HG03064 (cell line): ENCODE data around the gene STAM.

ENCODE experiments used
- ATAC-seq: cut with Tn5 transposase; IDR thresholded peaks from one replicate; pipeline ENCODE4 v1.9.1; 2021; ENCODE audit warnings: low read depth; ENCODE audit not compliant: unreplicated experiment

STAM gene

DNA sequence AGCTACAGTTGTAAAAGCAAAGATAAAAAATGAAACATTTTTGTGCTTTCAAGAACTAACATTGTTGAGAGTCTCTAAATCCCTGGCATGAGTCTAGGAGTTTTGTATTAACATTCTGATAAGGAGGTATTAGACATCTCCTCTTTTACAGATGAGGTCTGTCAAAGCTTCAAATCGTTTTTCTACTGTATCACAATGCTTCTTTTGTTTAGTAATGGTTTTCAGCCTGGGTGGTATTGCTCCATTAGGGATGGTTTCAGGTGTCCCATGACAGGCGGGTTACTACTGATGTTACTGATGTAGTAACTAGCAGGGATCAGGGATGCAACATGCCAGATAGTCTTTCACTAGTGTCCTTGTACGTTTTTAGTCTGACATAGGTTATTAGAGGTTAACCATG is 27.4 kb downstream of the STAM start:
- ATAC-seq = no peak

DNA sequence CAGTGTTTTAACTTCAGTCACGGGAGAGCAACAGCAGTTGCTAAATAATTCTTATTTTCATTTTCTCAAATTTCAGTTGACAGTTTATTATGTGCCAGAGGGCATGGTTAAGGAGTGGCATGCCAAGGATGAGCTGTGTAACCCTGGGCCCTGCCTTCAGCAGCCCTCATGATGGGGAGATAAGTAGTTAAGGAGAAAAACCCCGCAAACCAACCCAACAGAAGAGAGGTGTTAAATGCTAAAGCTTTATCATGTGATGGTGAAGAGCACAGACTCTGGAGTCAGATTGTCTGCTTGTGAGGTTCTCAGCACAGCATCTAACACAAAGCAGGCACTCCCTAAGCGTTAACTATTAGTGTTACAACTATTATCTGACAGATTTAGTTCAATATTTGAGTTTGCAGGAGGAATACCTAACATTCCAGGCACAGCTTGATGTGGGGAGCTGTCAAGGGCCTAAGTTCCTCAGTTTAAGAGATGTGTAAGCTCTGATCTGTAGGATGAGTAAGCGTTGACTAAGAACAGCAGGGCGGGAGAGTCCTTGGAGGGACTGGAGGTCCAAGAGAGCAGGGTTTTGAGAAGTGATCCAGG is 29.6 kb downstream of the STAM start:
- no peak for ATAC-seq

DNA sequence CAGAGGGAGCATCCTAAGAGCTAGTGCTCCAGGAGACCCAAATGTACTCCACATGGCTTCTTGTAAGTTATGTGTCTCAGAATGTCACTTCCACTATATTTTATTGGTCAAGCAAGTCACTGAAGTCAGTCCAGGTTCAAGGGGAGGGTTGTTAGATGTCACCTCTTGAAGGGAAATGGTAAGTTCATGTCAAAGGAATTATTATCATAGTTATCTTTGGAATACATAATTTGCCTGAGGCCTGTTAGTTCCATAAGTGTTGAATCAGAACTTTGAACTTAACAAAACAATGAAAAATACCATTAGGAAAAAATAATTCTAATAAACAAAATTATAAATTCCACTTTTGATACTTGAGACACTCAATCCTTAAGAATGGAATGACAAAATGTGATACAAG is 30.6 kb downstream of the STAM start:
- no peak for ATAC-seq

DNA sequence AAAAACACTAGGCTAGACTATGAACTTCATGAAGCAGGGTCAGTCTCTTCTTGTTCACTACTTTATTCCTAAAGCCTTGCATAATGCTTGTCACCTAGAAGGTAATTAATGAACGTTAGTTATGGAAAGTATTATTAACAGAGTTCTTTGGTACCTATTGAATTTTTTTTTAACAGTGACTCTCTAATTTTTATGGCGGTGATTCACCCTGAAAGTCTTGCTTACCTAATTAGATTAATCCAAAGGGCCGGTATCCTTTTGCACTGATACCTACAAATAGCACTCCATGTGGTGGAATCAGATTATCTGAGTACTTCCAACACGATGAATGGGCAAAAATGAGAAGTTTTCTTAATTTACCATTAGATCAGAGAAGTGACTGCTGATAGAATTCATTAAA is 31.7 kb downstream of the STAM start:
- no peak for ATAC-seq

GRCh38 chr10:17676919-17677318 is 33.0 kb downstream of the STAM start:
- ATAC-seq = no peak

- no peak for ATAC-seq
These were observed 38.4 kb downstream of the STAM start for GRCh38 chr10:17682236-17682946.

DNA sequence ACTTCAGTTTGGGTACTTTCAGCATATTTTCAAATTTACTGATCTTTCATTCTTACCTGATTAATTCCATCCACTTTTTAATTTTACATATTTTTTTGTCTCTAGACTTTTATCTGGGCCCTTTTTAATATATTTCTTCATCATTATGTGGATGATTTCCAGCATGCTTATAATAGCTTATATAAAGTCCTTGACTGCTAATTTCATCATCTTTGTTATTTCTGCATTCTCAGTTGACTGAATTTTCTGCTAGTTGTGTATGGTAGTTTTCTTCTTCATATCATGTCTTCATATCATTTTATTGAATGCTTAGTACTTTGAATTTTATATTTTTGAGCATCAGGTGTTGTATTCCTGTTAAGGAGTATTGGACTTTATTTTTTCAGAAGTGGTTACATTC is 39.6 kb downstream of the STAM start:
- no peak for ATAC-seq

DNA sequence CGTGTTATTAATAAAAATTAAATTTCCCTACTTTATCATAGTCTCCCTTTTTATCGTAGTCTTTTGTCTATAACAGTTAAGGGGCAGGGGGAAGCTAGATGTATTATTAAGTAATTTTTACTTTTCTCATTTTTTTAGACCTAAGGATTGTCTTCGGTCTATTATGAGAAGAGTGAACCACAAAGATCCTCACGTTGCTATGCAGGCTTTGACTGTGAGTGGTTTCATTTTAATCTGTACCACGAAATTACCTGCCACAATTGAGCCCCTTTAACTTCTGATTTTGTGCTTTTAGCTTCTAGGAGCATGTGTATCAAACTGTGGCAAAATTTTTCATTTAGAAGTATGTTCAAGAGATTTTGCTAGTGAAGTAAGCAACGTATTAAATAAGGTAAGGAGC is 40.6 kb downstream of the STAM start:
- ATAC-seq = peak; percentile 57

DNA sequence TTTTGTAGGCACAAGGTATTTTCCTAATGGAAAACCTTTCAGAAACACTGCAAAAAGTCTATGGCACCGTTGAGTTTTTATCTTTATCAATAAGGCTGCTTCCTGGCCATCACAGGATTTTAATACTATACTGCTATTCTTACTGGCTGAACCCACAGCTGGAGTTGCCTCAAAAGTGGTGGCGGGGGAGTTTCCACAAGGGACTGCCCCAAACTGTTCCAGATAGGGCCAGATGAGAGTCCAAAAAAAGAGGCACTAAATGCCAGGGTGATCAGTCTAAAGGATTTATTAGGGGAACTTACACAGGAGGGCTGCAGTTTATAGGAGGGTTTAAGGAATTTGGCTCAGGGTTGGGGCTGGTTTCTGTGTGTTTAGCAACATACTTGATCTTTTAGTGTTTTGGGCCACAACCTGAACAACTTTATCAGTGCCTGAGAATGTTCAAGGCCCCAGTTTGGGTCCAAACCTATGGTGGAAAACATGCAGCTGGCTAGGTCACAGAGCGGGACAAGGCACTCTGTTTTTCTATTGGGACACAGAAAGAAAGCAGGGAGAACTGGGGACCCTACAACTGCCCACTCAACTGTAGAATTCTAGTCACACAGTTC is 41.4 kb downstream of the STAM start:
- ATAC-seq = peak; percentile 58

DNA sequence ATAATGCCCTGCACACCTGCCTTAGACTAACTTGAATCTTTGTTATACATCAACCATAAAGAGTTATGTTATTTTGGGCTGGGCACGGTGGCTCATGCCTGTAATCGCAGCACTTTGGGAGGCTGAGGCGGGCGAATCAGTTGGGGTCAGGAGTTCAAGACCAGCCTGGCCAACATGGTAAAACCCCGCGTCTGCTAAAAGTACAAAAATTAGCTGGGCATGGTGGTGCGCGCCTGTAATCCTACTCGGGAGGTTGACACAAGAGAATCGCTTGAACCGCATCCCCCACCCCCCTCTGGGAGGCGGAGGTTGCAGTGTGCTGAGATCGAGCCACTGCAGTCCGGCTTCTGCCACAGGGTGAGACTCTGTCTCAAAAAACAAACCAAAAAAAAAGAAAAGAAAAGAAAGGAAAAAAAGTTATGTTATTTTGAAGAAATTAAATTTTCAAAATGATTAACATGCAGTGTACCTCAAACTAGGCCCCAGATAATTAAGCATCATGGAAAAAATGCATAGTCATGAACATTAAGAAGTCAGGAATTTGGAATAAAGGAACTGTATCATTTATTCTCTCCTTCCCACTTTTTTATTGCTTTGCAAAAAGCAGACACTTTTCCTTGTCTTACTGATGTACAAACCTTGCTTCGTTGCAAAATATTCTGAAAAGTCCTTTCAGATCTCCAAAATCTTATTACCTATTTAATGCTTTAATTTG is 43.3 kb downstream of the STAM start:
- ATAC-seq = no peak

DNA sequence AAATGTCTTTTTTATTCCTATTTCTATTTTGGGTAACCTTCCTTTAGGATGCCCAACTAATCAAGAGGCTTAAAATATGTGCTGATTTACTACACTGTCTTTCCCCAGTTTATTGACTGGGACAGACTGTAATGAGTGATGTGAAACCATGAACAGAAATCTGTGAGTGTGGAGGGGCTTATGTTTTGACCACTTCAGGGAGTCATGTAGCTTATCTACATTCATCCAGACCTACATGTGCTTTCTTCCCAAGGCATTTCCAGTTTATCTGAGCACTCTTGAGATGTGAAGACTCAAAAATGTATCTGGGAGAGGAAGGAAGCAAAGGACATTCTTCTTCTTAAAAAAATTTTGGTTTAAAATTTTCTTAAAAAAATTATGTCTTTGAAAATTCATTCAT is 45.2 kb downstream of the STAM start:
- no peak for ATAC-seq

DNA sequence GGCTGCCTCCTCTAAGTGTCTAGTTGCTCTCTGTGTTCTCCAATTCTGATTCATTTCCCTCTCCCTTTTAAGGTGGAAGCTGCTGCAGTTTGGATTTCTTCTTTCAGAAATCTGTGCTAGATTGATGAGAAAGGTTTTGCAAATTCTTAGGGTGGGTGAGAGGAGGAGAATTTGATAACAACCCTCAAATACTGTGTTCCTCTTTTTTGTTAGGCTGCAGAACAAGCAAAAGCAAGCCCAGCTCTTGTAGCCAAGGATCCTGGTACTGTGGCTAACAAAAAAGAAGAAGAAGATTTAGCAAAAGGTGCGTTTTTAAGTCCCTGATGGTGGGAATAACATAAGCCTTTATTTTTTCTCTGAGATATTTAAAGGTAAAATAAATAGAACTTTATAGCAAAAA is 49.1 kb downstream of the STAM start:
- no peak for ATAC-seq

GRCh38 chr10:17698696-17699095 is 54.7 kb downstream of the STAM start:
- no peak for ATAC-seq

- ATAC-seq = no peak
These were observed 57.4 kb downstream of the STAM start for GRCh38 chr10:17701301-17701700.

DNA sequence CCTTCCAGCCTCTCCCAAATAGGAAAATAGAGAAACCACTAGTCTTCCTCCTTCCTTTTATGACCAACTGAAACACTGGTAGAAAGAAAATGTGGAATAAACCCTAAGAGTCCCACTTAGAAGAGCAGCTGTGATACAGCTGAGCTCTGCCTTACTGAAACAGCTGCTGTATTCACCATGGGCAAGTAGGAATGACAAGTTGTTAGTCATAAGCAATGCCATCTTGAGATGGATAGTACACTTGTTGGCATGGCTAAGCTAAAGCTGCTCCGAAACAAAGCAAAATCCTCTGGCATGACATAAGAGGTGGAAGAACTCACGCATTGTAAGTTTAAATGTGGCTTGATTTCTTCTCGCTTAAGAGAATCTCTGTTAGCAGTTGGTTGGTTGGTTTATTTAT is 59.8 kb downstream of the STAM start:
- ATAC-seq = no peak

GRCh38 chr10:17708821-17709220 is 64.9 kb downstream of the STAM start:
- ATAC-seq = no peak

DNA sequence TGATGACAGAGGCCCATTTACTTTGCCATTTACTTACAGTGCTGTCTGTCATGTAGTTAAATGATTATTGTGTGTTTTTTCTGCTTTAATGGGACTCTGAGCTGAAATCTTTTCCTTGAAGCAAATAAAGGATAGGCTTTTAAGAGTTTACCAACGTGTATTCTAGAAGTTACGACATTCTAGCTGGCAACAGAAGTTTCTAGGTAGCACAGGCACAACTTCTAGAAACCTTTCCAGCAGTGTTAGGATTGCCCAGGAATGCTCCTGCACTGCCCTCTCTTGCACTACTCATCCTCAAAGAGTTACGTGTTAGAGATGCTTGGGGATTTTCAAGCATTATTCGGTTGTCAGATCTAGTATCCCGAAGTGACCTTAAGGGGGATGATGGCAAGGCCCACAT is 65.5 kb downstream of the STAM start:
- no peak for ATAC-seq

GRCh38 chr10:17710181-17710580 is 66.2 kb downstream of the STAM start:
- no peak for ATAC-seq

DNA sequence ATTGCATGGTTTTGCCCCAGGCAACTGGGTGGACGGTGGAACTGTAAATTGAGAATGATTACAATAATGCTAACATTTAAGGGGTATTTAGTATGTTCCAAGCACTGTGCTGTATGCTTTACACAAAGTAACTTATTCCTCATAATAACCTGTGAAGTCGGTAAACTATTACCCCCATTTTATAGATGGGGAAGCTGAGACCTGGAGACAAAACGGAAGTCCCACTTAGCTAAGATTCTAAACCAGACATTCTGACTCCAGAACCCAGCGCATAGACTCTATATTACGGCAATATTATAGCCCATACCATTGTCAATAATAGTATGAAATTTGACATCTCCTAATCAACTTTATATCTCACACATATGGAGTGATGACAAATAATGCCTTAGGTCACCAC is 68.1 kb downstream of the STAM start:
- ATAC-seq = no peak

DNA sequence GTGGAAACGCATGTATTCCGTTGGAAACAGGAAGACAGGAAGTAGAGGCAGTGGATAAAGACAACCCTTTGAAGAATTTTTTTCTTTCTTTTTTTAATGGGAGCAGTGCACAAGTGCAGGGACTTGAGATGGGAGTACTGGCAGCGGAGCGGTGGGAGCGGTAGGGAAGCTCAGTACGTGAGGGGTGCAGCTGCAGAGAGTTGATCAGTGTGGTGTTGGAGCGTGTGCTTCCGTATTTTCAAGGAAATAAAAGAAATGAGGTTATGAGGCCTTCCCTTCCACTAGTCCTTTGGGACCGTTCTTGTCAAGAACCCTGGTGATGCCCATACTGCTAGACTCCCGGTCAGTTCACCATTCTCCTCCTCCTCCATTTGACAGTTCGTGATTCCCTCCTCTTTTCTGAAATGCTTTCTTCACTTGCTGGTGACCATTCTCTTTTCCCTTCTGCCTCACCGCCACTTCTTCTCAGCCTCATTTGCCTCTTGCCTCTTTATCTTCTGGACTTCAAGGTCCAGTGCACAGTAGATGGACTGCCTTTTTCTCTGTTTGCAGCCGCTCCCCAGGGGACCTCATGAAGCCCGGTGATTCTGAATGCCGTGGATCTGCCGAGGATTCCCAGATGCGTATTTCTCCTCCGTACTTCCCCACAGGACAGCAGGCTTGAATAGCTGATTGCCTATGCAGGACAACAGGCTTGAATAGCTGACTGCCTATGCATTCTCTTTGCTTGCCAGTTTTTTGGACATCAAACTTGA is 68.9 kb downstream of the STAM start:
- ATAC-seq = no peak

DNA sequence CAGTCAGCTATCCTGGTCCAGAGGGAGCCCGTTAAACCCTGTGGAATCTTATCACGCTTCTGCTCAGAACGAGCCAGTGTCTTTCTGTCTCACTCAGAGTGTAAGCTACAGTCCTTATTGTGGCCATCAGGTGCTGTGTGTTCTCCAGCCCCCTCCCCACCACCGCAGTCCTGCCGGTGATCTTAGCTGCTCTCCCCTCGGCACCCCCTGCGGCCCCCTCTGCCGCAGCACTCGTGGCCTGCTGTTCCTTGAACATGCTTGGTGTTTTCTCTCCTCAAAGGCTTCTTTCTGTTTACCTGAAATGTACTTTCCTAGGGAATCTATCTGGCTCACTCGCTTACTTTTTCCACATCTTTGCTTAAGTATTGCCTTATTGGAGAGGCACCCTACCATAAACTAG is 69.8 kb downstream of the STAM start:
- no peak for ATAC-seq
